AG08395 (cell line): ENCODE results near the gene PCNX4.

Experiments used
- DNase-seq: peaks from one replicate; pipeline ENCODE4 v3.0.0; 2012; ENCODE audit warnings: mixed read lengths, low spot score

The PCNX4 gene

GRCh38 chr14:60174352-60175254, 82.9 kb downstream of the PCNX4 start:
- DNase-seq: no peak

DNA sequence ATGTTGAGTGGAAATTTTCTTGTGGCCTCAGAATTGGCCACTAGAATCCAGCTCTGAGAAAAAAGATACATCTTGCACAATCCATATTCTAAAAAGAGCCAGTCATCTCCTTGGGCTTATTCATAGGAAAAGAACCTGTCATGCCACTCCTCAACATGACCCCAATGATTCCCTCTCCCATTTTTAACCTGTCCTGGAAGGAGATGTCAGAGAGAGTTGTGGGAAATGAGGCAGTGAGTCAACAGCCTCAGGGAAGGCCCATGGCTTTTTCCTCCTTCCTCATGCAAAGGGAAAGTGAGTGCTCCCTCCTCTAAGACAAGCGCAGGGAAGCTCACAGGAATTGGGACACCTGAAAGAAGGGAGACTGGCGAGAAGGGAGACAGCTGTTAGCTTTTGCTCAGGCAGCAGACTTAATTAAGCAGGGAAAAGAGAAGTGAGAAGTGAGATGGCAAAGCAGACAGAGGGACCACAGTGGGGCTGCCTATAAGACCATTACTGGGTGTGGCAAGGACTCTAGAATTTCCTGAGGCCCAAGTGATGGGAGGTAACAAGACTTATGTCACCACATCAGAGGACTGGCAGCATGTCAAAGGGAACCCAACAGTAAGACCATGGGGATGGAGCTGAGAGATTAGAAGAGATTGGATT, 83.7 kb downstream of the PCNX4 start:
- no peak for DNase-seq

- no peak for DNase-seq
Observed at GRCh38 chr14:60178164-60178563, 86.4 kb downstream of the PCNX4 start.

DNA sequence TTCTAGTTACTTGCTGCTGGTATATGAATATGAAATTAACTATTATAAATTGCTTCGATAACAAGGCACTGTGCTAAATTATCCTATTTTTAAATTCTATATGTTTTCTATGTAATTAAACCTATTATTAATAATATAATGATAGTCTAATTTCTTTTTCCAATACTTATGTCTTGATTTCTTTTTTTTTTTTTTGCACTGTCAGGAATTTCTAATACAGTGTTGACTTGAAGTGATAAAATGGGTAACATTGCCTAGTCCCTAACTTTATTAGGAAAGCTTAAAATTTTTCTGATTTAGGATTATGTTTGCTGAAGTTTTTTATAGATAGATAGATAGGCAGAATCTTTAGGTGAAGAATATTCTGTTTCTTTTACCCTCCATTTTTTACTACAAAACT, 87.1 kb downstream of the PCNX4 start:
- DNase-seq: no peak

GRCh38 chr14:60179431-60179869, 87.7 kb downstream of the PCNX4 start:
- DNase-seq: no peak

DNA sequence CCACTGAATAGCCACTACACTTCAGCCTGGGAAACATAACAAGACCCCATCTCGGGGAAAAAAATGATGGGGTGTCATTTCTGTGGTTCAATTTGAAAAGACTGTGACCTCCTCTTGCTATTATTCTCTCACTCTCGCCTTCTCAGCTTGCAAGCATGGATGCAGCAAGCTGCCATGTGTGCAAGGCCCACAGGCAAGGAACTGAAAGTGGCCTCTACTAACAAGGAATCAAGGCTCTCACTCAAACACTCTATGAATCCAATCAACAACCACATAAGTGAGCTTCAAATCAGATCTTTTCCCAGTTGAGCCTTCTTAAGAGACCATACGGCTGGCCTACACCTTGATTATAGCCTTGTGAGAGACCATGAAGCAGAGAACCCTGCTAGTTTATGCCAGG, 91.4 kb downstream of the PCNX4 start:
- no peak for DNase-seq

DNA sequence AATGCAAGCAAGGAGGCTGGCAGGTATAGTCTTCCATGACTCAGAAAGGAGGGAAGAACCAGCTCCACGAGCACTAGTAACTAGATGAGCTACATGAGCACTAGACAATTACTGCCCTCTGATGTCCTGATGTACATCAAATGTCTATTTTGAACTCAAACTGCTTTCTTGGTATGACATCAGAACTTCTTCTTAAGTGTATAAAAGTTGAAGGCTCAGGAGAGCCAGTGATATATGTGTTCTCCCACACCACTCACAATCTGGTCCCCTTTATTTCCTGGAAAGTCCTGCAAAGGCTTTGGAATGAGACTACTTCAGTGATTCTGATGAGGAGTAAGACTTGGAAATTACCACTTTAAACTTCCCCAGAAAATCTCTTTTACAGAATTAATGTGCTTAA, 92.0 kb downstream of the PCNX4 start:
- DNase-seq: no peak

GRCh38 chr14:60184146-60184904, 92.6 kb downstream of the PCNX4 start:
- peak; percentile 39 for DNase-seq

- no peak for DNase-seq
Observed at GRCh38 chr14:60184905-60185555, 93.3 kb downstream of the PCNX4 start.

GRCh38 chr14:60188115-60188514, 96.4 kb downstream of the PCNX4 start:
- no peak for DNase-seq

DNA sequence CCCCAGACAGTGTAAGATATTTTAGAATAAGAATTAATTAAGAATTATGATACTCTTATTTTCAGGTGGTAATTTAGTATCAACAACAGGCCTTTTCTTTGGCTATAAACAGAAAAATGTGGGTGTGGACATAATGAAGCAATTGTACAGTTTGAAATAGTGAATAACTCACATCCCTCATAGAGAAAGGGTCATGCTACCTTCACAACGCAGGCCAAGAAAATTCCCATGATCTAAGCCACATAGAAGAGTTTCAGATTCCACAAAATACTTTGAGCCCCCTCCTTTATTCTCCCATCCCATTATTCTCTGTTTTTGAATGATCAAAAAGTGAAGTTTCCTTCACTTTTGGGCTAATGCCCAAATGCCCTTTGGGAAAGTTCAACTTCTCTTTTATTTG, 97.0 kb downstream of the PCNX4 start:
- DNase-seq: no peak

DNA sequence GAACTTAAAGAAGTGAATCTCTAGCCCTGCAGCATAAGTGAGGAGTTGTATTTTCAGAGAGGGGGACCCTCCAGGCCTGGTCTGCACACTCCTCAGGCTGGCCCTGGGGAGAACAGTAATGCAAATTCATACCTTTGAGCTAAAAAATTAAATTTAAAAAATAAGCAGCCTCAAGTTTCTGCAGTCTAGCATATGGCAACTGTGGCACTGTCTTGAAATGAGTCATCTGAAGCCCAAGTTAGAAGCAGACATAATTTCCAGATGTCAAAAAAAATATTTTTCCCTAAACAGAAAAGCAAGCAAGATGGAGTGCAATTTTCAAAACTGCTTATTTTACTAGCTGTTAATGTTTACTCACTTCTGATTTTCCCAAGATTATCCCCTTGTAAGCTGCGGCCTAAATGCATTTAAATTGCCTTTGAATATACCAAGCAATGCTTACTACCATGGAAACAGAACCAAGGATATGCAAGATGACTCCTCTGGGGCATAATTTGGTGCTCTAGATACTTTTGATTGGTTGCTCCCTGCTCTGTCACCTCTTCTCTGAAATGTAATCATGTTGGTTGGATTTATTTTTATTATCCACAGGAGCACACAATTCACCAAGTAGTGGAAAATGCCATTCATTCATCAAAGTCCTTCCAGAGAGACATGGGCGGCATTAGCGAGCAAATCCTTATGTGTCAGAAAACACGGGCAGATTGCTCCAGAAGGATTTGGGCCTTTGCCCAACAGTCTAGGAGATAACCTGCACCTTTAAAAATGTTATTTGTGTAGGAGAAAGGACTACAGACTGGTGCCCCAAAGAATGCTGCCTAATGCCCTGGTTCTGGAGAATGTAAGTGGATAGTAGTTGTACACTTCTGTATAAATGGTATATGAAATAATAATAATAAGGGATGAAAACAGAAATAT, 98.5 kb downstream of the PCNX4 start:
- DNase-seq: peak; percentile 24

GRCh38 chr14:60195179-60195810, 103.6 kb downstream of the PCNX4 start:
- DNase-seq: no peak

DNA sequence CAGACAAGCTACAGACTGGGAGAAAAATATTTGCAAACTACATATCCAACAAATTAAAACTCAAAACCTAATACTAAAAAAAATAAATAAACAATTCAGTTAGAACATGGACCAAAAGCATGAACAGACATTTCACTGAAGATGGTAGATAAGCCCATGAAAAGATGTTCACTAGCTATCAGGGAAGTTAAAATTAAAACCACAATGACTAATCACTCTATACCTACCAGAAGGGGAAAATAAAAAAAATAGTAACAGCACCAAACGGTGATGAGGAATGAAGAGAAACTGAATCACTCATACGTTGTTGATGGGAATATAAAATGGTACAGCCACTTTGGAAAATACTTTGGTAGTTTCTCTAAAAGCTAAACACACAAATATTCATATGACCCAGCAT, 104.6 kb downstream of the PCNX4 start:
- DNase-seq: no peak

DNA sequence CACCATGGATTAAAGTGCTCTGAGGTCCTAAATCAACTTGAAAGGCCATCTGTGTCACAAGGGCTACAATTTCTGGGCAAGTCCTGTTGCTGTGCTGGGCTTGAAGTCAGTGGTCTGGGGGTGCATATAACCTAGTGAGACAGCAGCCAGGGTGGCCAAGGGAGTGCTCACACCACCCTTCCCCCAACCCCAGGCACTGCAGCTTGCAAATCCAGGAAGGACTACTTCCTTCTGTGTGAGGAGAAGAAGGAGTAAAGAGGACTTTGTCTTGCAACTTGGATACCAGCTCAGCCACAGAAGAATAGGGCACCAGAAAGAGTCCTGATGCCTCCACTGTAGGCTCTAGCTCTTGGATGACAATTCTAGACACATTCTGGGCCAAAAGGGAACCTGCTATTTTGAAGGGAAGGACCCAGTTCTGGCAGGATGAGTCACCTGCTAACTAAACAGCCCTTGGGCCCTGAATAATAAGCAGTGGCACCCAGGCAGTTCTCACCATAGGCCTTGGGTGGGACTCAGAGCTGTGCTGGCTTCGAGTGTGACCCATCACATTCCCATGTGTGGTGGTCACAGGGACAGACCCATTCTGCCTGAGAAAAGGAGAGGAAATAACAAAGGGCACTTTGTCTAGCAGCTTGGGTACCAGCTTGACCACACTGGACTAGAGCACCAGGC, 106.0 kb downstream of the PCNX4 start:
- DNase-seq: no peak

DNA sequence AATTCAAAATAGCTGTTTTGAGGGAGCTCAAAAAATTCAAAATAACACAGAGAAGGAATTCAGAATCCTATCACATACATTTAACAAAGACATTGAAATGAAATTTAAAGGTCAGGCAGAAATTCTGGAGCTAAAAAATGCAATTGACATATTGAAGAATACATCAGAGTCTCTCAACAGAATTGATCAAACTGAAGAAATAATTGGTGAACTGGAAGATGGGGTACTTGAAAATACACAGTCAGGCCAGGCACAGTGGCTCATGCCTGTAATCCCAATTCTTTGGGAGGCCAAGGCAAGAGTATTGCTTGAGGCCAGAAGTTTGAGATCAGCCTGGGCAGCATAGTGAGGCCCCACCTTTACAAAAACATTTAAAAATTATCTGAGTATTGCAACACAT, 107.6 kb downstream of the PCNX4 start:
- no peak for DNase-seq

DNA sequence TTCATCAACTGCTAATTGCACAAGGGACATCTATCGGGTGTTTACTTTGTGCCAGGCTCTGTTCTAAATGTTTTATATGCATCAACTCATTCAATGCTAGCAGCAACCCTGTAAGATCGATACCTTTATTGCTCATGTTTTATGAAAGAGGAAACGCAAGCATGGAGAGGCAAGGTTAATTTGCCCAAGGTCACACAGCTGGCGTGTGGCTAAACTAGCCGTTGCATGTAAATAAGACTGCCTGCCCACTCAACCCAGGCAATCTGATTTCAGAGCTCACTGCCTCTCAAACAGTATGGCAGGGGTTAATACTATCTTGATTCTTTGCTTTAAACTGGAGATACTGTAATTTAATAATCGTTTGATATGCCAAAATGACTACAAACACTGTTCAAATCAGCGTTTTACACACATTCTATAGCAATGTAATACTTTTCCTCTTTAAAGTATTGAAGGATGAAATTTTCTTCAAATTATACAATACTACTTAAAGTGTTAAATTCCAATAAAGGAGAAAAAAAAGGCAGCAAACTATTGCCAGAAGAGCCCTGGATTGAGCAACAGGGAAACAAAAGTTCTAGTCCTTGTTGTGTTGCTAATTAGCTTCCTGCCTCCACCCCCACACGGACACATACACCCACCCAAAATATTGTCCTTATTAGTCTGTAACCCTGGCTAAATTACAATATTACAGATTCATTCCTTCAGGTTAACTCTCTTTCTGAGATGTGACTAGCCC, 112.5 kb downstream of the PCNX4 start:
- no peak for DNase-seq

DNA sequence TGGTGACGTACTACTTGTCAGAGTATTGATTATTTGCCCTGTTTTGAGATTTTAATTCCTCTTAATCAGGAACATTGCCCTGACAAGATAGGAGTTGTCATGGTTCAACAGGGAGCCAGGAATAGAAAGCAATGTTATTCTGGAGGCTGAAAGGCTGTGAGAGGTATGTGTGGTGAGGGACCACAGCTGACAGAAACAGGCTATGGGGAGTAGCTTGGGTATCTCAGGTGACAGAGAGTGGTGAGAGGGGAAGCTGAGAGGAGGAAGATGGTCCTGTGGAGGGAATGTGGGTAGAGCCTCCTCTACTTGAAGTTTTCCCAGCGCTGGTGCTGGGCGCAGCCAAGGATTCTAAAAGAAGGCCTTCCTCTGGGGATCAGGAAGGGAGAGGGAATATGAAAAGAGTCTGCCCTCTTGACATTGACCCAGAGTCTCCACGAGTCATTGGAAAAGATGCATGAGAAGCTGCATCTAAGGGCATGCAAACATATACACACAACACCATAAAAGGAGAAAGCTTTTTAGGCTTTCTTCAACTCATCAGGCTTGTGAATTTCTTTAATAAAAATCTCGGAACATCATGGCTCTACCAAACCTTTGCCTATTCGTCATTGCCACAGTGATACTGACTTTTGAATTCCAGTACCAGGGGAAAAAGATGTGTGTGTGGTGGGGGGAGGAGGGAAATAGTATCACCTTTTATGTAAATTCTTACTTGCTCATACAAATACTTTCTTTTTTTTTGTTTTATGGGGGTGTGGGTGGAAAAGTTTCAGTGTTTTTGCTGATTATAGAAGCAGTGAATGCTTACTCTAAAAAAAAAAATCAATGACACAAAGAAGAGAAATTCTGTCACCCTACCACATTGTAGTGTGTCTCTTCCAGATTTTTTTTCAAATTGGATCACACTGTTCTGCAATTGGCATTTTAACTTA, 113.4 kb downstream of the PCNX4 start:
- no peak for DNase-seq
